GM21825 (cell line): ENCODE measurements around the gene CEND1.
"Not testable (repeated sequence)": the region's sequence is repeated elsewhere in the genome, so short reads cannot be mapped to it uniquely, and the experiment has no call there.

Source experiments
- ATAC-seq: cut with Tn5 transposase; IDR thresholded peaks from one replicate; pipeline ENCODE4 v1.9.1; 2021; ENCODE audit warnings: mild to moderate bottlenecking, moderate library complexity; ENCODE audit not compliant: unreplicated experiment

Gene CEND1

DNA sequence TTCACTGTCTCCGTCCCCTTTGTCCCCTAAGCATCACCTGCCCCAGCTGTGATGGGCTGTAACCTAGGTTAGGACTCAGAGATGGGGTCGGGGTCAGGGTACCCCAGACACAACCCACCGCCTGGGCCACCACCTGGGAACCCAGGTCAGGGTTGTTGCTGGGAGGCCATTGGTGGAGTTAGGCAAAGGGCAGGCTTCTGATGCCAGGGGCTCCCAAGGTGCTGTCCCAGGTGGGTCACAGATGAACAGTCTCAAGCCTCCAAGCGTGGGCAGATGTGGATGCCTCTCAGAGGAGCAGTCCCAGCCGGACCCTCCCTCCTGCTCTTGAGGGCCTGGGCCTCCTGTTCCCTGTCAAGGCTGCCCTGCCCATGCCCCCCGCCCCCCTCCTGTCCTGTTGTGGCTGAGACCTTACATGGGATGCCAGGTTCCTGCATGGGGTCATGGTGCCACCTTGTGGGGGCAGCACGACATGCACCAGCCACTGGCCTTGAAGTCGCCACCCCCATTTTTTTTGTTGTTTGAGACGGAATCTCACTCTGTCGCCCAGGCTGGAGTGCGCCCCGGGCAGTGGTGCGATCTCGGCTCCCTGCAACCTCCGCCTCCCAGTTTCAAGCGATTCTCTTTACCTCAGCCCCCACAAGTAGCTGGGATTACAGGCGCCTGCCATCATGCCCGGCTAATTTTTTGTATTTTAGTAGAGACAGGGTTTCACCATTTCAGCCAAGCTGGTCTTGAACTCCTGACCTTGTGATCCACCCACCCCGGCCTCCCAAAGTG is 24.7 kb downstream of the CEND1 start:
- ATAC-seq, result no peak

DNA sequence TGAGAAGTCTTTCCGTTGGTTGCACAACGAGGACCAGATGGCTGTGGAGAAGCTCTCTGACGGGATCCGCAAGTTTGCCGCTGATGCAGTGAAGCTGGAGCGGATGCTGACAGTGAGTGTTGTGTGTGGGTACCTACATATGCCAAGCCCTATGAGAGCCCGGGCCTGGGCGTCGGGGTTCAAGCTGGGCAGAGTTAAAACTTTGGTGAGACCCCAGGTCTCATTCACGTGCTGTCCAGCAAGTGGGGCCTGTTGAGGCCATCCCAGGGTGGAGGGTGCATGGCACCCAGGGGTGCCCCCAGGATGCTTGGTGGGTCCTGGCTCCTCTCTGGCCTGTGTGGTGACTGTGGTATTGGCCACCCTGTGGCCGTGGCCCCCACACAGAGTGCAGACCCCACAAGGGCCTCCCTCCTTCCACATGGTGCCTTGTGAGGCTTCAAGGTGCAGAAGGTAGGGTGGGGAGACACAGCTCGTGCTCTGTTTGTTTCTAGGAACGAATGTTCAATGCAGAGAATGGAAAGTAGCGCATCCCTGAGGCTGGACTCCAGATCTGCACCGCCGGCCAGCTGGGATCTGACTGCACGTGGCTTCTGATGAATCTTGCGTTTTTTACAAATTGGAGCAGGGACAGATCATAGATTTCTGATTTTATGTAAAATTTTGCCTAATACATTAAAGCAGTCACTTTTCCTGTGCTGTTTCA is 25.4 kb downstream of the CEND1 start:
- no peak for ATAC-seq

DNA sequence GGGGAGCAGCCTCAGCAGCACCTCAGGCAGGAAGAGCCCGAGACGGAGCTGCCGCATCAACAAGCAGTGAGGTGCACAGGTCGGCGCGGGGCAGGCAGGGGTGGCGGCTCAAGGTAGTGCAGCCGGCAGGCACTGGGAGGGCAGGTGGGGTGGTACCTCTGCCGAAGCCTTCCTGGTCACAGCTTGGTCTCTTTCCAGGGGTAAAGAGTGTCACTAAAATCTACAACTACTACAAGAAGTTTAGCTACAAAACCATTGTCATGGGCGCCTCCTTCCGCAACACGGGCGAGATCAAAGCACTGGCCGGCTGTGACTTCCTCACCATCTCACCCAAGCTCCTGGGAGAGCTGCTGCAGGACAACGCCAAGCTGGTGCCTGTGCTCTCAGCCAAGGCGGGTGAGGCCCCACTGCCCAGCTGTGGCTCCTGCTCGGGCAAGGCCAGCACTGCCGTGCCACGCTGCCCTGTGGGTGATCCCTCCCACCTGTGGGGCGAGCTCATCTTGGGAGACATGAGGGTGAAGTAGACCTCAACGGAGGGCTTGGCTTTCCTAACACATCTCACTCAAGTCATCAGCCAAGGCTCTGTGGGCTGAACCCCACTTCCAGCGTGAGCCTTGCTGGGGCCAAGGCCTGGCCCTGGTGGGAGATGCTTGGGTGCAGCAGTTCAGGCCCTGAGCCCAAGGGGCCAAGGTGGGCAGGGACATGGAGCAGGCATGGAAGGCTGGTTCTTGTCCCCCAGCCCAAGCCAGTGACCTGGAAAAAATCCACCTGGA is 26.2 kb downstream of the CEND1 start:
- no peak for ATAC-seq

DNA sequence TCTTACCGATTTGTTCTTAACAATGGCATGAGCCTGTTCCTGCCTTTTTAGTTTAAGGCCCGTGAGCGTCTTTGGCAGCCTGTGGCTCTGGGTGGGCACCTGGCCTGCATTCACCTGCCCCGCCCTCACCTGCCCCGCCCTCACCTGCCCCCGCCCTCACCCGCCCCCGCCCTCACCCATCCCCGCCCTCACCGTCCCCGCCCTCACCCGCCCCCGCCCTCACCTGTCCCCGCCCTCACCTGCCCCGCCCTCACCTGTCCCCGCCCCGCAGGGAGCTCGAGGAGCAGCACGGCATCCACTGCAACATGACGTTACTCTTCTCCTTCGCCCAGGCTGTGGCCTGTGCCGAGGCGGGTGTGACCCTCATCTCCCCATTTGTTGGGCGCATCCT is 26.8 kb downstream of the CEND1 start:
- ATAC-seq, result no peak

DNA sequence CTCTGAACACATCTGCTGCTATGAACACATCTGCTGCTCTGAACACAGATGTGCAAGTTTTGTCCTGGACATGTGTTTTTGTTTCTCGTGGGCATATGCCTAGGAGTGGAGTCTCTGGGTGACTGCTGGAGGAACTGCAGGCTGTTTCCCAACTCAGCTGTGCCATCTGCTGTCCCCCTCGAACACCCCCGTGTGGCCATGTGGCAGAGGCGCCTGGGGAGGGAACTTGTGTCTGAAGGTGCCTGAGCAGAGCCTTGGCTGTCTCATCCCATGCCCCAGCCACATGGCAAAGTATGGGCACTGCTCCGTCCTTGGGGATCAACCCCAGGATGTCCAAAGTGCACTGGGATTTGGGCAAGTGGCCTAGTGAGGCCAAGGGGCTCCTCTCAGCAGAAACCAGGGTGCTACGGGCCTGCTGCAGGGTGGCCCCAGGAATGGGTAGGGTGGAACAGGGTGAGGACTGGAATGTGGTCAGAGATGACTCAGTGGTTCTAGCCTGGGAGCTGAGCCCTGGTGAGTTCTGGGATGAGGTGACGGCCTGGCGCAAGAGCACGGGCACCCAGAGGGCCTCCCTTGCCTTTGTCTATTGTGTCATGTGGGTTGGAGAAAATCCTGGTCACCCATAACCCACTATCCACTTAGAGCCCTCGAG is 27.3 kb downstream of the CEND1 start:
- no peak for ATAC-seq

DNA sequence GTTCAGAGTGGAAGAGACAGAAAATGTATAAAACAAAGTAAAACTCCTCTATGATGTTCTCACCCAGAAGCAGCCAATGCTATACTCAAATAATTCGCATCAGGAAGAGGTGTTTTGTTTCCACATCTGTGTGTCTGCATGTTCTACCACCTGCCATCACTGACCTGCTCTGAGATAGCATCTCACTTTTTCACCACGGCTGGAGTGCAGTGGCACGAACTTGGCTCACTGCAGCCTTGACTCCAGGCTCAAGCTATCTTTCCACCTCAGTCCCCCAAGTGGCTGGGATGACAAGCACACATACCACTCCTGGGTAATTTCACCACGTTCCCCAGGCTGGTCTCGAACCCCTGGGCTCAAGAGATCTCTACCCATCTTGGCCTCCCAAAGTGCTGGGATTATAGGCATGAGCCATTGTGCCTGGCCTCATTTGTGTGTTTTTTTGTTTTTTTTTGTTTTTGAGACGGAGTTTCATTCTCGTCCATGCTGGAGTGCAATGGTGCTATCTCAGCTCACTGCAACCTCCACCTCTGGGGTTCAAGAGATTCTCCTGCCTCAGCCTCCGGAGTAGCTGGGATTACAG is 28.3 kb downstream of the CEND1 start:
- no peak for ATAC-seq

DNA sequence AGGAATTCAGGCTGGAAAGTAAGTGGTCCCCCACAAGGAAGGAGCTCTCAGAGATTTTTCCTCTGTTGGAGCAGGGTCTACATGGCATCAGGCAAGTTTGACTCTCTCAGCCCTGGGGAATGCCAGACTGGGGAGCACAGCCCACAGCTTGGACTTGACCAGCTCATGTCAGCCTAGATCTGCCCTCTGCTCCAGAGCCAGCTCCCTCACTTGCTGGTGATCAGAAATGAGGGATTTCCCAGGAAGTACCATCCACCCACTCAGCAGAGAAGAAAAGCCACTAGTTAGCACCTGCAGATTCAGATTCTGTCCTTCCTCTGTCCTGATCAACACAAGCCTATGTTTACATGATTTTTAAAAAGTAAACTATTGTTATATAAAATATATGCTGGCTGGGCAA is 29.7 kb downstream of the CEND1 start:
- no peak for ATAC-seq

DNA sequence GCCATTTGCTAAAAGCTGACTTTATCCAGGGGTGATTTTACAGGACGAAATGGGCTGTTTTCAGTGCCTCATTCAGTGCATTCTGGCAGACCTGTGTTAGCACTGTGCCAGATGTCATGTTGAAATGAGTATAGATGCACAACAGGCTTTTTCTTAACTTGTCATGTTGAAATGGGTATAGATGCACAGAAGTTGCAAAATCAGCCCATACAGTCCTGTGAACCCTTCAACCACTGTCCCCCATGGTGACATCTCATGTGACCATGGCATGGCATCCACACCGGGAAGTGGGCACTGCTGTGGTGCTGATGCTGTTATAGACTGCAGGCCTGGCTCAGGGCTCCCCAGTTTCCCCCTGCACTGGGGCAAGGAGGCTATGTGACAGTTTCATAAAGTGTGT is 40.2 kb downstream of the CEND1 start:
- no peak for ATAC-seq

DNA sequence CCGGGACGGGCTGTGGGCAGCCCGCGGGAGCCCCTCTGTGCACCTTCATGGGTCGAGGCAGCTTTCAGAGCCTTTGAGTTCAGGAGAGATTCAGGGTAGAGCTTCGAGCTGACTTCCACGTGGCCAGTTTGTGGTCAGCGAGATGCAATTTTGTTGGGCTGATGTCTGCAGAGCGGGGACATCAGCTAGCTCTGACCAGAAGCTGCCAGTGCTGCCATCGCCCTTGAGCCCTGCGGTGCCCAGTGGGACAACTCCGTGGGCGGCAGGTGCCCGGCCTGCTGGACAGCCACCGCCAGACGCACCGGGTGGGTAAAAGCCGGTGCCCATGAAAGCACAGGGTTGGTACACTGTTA is 41.9 kb downstream of the CEND1 start:
- peak; percentile 5 for ATAC-seq

DNA sequence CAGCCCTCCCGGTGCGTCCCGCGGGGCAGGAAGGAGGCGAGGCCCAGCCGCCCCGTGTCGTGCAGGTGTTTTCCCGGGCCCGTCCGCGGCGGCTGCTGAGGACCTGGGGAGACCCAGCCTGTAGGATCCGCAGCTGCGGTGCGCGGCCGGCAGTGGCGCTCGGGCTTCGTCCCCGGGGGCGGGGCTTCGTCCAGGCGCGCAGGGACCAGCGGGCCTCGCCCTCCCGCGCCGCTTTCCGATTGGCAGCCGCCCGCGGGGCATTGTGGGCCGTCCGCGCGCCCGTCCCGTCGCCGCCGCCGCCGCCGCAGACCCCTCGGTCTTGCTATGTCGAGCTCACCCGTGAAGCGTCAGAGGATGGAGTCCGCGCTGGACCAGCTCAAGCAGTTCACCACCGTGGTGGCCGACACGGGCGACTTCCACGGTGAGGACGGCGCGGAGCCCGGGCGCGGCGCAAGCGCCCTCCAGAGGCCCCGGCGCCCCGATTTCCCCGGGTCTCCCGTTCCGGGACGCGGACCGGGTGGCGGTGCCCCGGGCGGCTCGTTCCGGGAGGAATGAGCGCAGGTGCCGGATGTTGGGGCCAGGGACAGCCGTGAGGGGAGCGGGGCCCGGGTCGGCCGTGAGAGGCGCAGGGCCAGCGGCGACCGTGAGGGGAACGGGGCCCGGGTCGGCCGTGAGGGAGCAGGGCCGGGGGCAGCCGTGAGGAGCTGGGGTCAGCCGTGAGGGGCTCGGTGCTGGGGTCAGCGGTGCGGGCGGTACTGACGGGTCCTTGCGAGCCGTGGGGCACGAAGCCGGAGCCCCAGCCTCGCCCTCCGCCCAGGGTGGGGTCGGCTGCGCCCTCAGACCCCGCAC is 42.5 kb downstream of the CEND1 start, which contains the start of gene TALDO1:
TSS of gene TALDO1 (plus strand) at position 307 of the 849 bp plus-strand sequence. CDS start at position 325, 18 bp downstream.
- ATAC-seq, result peak; percentile 83

DNA sequence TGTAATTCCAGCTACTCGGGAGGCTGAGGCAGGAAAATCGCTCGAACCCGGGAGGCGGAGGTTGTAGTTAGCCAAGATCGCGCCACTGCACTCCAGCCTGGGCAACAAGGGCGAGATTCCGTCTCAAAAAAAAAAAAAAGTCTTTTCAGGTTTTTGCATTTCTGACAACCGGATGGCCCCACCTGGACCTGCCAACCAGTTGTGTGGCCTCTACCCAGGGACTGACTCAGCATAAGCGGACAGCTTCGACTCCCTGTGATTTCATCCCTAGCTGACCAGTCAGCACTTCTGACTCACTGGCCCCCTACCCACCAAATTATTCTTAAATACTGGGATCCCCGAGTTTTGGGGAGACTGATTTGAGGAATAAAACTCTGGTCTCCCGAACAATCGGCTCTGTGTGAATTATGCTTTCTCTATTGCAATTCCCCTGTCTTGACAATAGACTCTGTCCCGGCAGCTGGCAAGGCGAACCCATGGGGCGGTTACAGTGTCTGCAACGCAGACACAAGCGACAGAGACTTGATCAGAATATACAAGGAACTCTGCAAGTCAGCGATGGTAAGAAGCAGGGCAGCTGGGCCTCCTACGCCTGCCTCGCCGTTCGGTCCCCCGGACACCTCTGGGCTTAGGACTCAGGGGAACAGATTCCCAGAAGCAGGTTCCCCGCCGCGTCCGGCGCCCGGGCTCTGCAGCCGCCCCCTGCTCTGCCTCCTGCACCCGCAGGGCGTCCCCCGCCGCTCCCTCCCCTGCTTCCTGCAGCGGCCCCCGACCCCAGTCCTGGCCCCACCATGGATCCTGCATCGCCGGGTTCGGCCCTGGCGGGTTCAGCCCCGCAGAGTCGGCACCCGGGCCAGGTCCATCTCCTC is 43.4 kb downstream of the CEND1 start:
- ATAC-seq, result peak; percentile 17

DNA sequence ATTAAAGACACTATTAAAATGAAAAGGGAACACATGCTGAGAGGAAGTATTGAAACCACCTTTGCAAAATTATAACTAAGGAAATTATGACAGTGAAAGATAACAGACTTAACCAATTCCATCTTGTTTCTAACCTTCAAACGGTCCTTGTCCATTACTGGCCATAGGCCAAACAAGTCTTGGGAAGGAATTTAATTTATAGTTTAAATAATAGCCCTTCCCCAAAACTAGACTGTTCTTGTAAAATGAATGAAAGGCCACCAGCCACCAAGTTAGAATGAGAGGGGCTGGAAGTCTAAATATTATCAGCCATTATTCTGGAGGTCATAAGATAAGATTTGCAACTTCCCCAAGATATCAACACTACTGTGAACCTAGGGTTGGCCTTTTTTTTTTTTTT is 44.5 kb downstream of the CEND1 start:
- no peak for ATAC-seq

DNA sequence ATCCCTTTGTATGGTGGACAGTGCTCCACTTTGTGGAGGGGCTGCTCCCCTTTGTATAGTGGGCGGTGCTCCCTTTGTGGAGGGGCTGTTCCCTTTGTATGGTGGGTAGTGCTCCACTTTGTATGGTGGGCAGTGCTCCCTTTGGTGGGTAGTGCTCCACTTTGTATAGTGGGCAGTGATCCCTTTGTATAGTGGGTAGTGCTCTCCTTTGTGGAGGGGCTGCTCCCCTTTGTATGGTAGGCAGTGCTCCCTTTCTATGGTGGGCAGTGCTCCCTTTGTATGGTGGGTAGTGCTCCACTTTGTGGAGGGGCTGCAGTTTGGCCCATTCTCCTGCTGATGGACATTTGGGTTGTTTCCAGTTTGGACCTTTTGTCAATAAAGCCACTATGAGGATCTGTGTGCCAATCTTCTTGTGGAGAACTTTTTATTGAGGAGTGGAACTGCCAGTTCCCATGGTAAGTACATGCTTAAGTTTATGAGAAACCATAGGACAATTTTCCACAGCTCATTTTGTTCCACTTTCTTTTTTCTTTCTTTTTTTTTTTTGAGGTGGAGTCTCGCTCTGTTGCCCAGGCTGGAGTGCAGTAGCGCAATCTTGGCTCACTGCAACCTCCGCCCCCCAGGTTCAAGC is 47.2 kb downstream of the CEND1 start:
- no peak for ATAC-seq

DNA sequence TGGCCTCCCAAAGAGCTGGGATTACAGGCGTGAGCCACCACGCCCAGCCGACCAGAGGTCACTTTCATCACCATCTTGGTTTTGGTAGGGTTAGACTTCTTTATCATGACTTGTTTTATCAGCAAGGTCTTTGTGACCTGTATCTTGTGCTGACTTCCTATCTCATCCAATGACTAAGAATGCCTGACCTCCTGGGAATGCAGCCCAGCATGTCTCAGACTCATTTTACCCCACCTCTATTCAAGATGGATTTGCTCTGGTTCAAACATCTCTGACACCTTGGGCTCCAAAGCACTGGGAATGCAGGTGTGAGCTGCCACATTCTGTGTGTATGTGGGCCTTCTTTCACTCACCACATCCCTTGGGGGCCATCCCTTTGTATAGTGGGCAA is 47.7 kb downstream of the CEND1 start:
- ATAC-seq, result no peak

DNA sequence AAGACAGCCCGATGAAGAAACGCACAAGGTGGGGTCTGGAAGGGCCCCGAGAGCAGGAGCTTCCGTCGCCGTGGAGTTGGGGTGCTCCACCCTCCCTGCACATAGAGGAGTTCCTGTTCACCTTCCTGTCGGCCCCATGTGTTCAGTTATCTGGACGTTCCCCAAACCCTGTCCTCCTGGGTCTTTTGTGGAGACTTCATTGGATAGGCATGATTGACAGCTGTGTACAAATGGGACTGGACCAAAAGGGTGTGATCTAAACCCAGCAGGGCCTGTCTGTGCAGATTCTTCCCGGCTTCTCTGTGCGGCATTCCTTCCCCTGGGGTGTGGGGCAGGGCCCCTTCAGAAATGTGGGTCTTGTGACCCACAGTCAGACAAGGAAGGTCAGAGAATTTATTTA is 52.0 kb downstream of the CEND1 start:
- ATAC-seq, result not testable (repeated sequence)

DNA sequence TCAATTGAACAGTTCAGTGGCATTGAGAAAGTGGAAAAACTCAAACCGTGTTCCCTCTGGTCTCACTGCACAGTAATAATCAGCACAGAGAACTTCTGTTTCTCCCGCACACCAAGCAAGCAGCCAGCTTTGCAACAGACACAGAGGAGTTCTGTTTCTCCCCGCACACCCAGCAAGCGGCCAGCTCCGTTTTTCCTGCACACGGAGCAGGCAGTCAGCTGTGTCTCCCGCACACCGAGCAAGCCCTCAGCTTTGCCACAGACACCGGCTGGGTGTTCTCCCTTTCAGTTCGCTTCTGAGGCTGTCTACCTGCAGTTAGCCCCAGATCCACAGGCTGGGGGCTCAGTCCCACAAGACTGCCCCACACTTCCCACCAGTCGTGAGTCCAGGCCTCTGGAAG is 52.5 kb downstream of the CEND1 start:
- ATAC-seq, result no peak
